DND-41 (cell line): ENCODE data around the gene NRCAM.

Experiments used
- ATAC-seq: fragments of 200-7000 bp; cut with Tn5 transposase; 3 replicates; pipeline ENCODE4 v1.9.1; 2021; ENCODE audit warnings: low read depth; ENCODE audit not compliant: insufficient read depth
- DNase-seq: peaks from one replicate; pipeline ENCODE4 v3.0.0-alpha.2; 2020
- H2AFZ ChIP-seq: 2 replicates; pipeline ENCODE4 v1.6.0; 2012; ENCODE audit warnings: low read depth, low read length
- H3K27ac ChIP-seq: 2 replicates; pipeline ENCODE4 v1.5.1; 2012; ENCODE audit warnings: low read length, inconsistent platforms
- H3K27me3 ChIP-seq: fragments of 200-600 bp; sonication (generic); 2 replicates; pipeline ENCODE4 v1.6.0; 2012; ENCODE audit warnings: low read length, mild to moderate bottlenecking, inconsistent platforms; ENCODE audit not compliant: insufficient read depth, poor library complexity
- H3K36me3 ChIP-seq: 2 replicates; pipeline ENCODE4 v1.5.1; 2012; ENCODE audit warnings: low read length, inconsistent platforms; ENCODE audit not compliant: insufficient read depth
- H3K4me1 ChIP-seq: 2 replicates; pipeline ENCODE4 v1.5.1; 2012; ENCODE audit warnings: mild to moderate bottlenecking, low read length; ENCODE audit not compliant: insufficient read depth
- H3K4me2 ChIP-seq: 2 replicates; pipeline ENCODE4 v1.6.0; 2012; ENCODE audit warnings: mild to moderate bottlenecking, moderate library complexity, low read length, inconsistent platforms; ENCODE audit not compliant: insufficient read depth
- H3K4me3 ChIP-seq, 2 experiments: fragments of 200-600 bp in 1 of 2; shearing (Covaris generic) in 1 of 2; 2 replicates each; pipeline ENCODE4 v1.5.1; 2012 to 2016; ENCODE audit warnings: inconsistent platforms in 2 of 2, low read length in 2 of 2, mild to moderate bottlenecking in 2 of 2, low read depth in 1 of 2, moderate library complexity in 1 of 2
- H3K79me2 ChIP-seq: 2 replicates; pipeline ENCODE4 v1.6.0; 2012; ENCODE audit warnings: low read length, inconsistent platforms; ENCODE audit not compliant: insufficient read depth
- H3K9ac ChIP-seq: 2 replicates; pipeline ENCODE4 v1.6.0; 2012; ENCODE audit warnings: low read depth, mild to moderate bottlenecking, inconsistent platforms, low read length, moderate library complexity
- H3K9me3 ChIP-seq: 2 replicates; pipeline ENCODE4 v1.5.1; 2012; ENCODE audit warnings: low read length, moderate library complexity, mild to moderate bottlenecking, inconsistent platforms; ENCODE audit not compliant: insufficient read depth, severe bottlenecking
- H4K20me1 ChIP-seq: 2 replicates; pipeline ENCODE4 v1.6.0; 2012; ENCODE audit warnings: low read length; ENCODE audit not compliant: insufficient read depth
- CTCF ChIP-seq: IDR thresholded peaks from 2 replicates; pipeline ENCODE4 v1.5.1; 2012; ENCODE audit warnings: borderline replicate concordance, low read length, moderate library complexity, mild to moderate bottlenecking; ENCODE audit not compliant: poor library complexity, severe bottlenecking; ENCODE audit errors: extremely low read depth
- EZH2 ChIP-seq: IDR thresholded peaks from 3 replicates; pipeline ENCODE4 v1.6.1; 2012; ENCODE audit warnings: borderline replicate concordance, low read depth, mild to moderate bottlenecking, moderate library complexity, low read length, inconsistent platforms; ENCODE audit not compliant: severe bottlenecking

Gene NRCAM

GRCh38 chr7:108189733-108190388 is 266.4 kb downstream of the NRCAM start:
- H3K79me2 ChIP-seq: no peaks in the 10 kb centered on the region
- no peak overlapping the region for H3K4me2 ChIP-seq

DNA sequence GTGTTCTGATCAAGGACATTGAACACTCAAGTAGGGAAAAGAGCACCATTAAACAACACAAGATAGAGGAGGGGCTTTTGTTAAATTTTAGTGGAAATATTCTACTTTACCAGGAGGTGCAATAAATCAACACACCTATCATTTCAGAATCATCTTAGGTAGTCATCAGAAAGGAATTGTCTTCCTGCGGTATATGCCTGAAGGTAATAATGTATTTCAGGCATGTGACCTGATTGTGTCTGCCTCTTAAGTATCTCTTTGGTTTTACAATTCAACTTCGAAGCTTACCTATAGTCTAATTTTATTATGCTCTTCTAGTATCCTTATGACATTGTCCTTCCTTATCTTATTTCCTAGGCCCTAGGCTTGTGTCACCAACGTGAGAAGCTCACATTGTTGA is 267.5 kb downstream of the NRCAM start:
- no peak overlapping the region for H3K4me2 ChIP-seq
- H3K36me3 ChIP-seq: no peaks in the 10 kb centered on the region
- DNase-seq: no peak
- no peak overlapping the region for H2AFZ ChIP-seq
- no peak for TF ChIP-seq CTCF
- no peak for TF ChIP-seq EZH2
- ATAC-seq: no peak
- no peaks in the 10 kb centered on the region for H3K4me1 ChIP-seq
- H3K27me3 ChIP-seq: no peaks in the 10 kb centered on the region
- H3K79me2 ChIP-seq: no peaks in the 10 kb centered on the region
- no peak overlapping the region for H3K4me3 ChIP-seq
- no peak overlapping the region for H3K9ac ChIP-seq
- no peaks in the 10 kb centered on the region for H3K9me3 ChIP-seq
- no peak overlapping the region for H3K27ac ChIP-seq
- H4K20me1 ChIP-seq: no peaks in the 10 kb centered on the region

More at GRCh38 chr7:108189733-108190388, 266.4 kb downstream of the NRCAM start:
- Histone ChIP-seq H3K36me3 (no peaks in the 10 kb centered on the region), H3K4me3 (no peak overlapping the region), H3K9me3 (no peaks in the 10 kb centered on the region), H3K27ac (no peak overlapping the region), H3K27me3 (no peaks in the 10 kb centered on the region), H3K4me1 (no peaks in the 10 kb centered on the region), H4K20me1 (no peaks in the 10 kb centered on the region), H2AFZ (no peak overlapping the region), H3K9ac (no peak overlapping the region)
- TF ChIP-seq CTCF (no peak), EZH2 (no peak)
- ATAC-seq (peak; percentile 62; the same call in 2 of the 3 replicates), DNase-seq (no peak)

DNA sequence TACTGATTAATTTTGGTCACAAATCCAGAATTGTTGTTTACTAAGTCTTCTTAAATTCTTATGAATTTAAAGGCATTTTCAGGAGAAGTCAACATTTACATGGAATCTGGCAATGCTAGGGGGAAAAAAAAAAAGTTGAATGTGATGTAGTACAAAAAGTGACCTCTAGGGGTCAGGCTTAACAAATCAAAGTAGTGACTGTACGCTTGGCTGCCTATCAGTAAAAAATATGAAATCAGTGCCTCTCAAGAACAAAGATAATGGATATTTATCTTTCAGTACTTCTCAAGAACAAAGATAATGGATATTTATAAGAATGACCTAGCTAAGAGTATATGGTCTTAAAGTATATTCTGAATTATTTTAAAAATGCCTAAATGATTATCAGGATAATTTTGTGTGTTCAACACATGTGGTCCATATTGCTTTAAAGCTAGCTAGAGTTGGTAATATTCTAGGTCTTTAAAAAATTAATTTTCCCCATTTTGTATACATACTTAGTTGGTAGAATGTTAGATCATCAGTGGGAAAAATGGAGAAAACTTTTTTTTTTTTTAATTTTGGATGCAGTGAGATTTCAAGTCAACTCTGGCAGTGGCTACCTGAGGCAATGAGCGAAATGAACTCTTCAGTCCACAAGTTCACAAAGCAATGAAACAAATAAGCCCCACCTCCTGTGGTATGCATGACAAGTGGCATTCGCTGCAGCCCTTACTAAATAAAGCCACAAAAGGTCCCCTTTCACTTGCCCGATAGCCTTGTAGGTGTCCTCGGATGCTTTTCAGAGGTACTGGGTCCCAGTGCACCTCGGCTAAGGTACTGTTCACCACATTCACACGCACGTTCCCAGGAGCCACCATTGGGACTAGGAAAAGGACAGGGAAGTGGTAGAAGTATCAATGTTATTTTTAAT is 274.9 kb downstream of the NRCAM start:
- Histone ChIP-seq H3K27me3 (no peaks in the 10 kb centered on the region), H2AFZ (no peak overlapping the region; the same call in 1 of the 2 replicates), H3K9ac (no peak overlapping the region), H3K36me3 (no peaks in the 10 kb centered on the region), H3K4me3 (no peak overlapping the region), H4K20me1 (no peaks in the 10 kb centered on the region), H3K27ac (no peak overlapping the region), H3K4me1 (no peaks in the 10 kb centered on the region), H3K9me3 (no peaks in the 10 kb centered on the region), H3K79me2 (no peaks in the 10 kb centered on the region), H3K4me2 (no peak overlapping the region)
- TF ChIP-seq CTCF (peak; percentile 72), EZH2 (no peak)
- DNase-seq: no peak
- peak; percentile 56; the same call in 2 of the 3 replicates for ATAC-seq
